Epithelial cell of proximal tubule (primary cell): ENCODE measurements around the gene CFAP221. TPM values are rescaled to one million over a fixed set of nuclear protein-coding genes. Genes with fewer than 3 reads are reported as not detected.
"Not testable (repeated sequence)": the region's sequence is repeated elsewhere in the genome, so short reads cannot be mapped to it uniquely, and the experiment has no call there.

ENCODE experiments used
- DNase-seq: peaks from one replicate; pipeline ENCODE4 v3.0.0-alpha.2; 2011; ENCODE audit warnings: low read depth
- H3K4me3 ChIP-seq: 2 replicates; pipeline ENCODE4 v1.5.1; 2011; ENCODE audit warnings: low read depth, mild to moderate bottlenecking, low read length
- total RNA-seq: library from RNA; depleted of rRNA; stranded (reverse); fragments of >200 nt; gene quantifications from 2 replicates; pipeline ENCODE4 v1.2.3, GENCODE V29; 2015
- TF ChIP-seq, protein P1 (sequence below): conservative IDR thresholded peaks from 2 replicates; pipeline ENCODE4 v1.5.1; 2012; ENCODE audit warnings: low read depth, mild to moderate bottlenecking, low read length

Gene CFAP221
- total RNA-seq, 1 donor from 2014 or later: not detected

DNA sequence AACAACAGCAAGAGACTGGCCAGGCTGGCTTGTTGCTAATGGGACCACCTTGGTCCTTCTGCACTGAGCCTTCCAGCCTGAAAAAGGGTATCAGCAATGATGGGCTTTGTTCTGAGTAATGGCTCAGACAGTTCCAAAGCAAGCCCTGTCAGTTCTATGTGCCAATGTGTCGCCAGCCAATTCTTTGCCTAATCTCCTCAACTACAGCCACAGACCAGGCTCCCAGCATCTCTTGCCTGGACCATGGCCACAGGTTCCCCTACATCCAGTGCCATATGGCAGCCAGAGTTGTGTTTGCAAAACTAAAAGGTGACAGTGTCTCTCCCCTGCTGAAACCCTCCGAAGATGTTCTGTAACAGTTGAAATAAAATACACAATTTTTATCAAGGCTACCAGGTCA lies 73.2 kb downstream of the CFAP221 start:
- H3K4me3 ChIP-seq: no peak overlapping the region
- TF ChIP-seq, protein P1, sequence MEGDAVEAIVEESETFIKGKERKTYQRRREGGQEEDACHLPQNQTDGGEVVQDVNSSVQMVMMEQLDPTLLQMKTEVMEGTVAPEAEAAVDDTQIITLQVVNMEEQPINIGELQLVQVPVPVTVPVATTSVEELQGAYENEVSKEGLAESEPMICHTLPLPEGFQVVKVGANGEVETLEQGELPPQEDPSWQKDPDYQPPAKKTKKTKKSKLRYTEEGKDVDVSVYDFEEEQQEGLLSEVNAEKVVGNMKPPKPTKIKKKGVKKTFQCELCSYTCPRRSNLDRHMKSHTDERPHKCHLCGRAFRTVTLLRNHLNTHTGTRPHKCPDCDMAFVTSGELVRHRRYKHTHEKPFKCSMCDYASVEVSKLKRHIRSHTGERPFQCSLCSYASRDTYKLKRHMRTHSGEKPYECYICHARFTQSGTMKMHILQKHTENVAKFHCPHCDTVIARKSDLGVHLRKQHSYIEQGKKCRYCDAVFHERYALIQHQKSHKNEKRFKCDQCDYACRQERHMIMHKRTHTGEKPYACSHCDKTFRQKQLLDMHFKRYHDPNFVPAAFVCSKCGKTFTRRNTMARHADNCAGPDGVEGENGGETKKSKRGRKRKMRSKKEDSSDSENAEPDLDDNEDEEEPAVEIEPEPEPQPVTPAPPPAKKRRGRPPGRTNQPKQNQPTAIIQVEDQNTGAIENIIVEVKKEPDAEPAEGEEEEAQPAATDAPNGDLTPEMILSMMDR: no peak
- no peak for DNase-seq

DNA sequence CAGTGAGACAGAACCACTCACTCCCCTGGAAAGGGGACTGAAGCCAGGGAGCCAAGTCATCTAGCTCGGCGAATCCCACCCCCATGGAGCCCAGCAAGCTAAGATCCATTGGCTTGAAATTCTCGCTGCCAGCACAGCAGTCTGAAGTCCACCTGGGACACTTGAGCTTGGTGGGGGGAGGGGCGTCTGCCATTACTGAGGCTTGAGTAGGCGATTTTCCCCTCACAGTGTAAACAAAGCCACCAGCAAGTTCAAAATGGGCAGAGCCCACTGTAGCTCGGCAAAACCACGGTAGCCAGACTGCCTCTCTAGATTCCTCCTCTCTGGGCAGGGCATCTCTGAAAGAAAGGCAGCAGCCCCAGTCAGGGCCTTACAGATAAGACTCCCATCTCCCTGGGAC lies 74.5 kb downstream of the CFAP221 start:
- H3K4me3 ChIP-seq, DNase-seq: not testable (repeated sequence)

DNA sequence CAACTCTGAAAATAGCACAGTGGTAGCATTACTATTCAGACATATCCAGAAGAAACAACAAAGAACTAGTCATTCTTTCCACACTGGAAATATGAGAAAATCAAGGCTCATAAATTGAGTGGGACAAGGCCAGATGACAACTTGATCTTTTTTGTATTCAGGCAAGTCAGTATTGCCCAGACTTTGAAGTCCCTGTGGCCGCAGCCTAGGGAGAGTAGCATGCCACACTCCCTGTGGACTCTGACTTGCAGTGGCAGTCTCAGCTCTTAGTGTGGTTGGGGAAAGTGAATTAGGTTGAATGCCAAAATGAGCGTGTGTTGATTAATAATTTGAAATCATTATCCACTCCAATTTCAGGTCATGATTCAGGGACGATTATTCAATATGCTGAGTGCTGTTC lies 81.0 kb downstream of the CFAP221 start:
- DNase-seq: no peak
- H3K4me3 ChIP-seq: no peak overlapping the region
- TF ChIP-seq, protein P1: no peak

DNA sequence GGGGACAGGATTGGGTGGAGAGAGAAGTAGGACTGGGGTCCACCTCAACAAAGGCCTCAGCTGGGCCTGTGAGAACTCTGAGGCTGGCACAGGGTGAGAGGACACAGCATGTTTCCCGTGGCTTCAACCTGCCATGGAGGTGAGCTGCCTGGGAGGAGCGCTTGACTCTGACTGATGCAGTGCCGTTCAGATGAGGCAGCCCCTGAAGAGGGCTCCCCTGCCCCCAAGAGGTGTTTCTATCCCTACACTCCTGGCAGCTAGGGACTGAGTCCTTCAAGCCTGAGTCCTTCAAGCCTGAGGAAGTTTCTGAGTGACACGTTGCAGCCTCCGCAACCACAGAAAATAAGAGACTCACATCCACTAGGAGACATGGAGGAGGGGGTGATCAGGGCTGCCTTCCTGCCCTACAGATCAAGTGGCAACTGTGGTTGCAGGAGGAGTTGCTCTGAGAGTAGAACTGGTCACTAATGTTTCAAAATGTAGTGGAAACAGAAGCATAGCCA lies 85.1 kb downstream of the CFAP221 start:
- TF ChIP-seq, protein P1: no peak
- no peak overlapping the region for H3K4me3 ChIP-seq
- no peak for DNase-seq

DNA sequence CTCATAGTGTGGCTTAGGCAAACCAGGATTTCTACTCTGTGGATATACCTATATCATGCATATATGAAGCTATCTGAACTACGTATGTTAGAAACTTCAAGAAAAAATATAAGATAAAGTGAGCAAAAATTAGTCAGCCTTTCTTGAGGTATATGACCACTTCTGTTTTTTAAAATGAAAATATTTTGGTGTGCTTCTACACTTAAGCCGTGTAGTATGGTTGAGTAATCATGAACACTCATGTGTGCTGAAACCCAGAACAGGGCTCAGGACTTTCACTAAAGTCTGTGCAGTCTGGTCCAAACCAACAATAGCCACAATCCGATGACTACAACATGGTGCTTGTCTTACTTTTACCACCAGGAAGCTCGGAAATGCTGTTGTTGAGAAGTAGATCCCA lies 85.9 kb downstream of the CFAP221 start:
- TF ChIP-seq, protein P1: no peak
- no peak for DNase-seq
- no peak overlapping the region for H3K4me3 ChIP-seq

DNA sequence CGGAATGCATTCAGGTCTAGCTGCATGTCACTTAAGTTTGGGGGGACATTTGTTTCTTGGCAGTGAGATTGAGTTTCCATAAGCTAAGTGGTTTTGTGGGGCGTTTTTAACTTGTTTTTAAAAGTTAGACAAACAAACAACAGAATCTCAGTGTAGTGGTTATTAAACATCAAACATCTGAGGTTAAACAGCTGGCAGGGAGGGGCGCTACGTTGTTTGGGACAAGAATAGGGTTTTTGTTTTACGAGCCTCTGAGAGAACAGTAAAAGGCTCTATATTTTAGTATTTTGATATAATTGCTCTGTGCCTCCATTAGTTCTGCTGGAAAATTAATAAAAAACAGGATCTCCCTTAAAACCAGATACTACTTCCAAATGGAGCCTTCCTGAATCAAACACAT lies 93.1 kb downstream of the CFAP221 start:
- DNase-seq: no peak
- no peak overlapping the region for H3K4me3 ChIP-seq
- TF ChIP-seq, protein P1: no peak

DNA sequence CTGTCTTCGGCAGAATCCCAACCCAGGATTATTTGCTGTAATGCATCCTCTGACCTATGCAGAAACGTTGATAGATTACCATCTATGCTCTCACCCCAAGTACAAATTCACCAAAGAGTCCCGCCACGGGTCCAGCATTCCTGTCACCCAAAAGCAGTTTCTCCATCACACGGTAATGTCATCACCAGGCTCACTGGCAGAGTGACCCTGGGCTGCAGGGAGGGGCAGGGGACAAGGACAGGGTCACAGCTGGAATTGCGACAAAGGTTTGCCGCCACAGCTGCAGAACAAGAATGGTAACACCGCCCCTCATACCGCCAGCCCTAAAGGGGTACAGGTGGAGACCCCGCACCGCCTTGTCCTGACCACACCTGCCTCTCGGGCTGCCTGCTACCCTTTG lies 94.0 kb downstream of the CFAP221 start:
- DNase-seq: no peak
- TF ChIP-seq, protein P1: no peak
- no peak overlapping the region for H3K4me3 ChIP-seq
